H1 (cell line): Measurements from ENCODE around the gene KCNQ1. TPM values are rescaled to one million over a fixed set of nuclear protein-coding genes. Genes with fewer than 3 reads are reported as not detected.

Experiments used
- CTCF ChIA-PET: fragments of 300-600 bp; sonication (Branson Sonifier 250); formaldehyde crosslinking; loops from one replicate; lab custom pipeline; 2021; ENCODE audit not compliant: partially characterized antibody; lab: Charles Lee
- POLR2A ChIA-PET: fragments of 300-600 bp; sonication (Branson Sonifier 250); formaldehyde crosslinking; loops from one replicate; lab custom pipeline; 2021; ENCODE audit warnings: inconsistent platforms; ENCODE audit not compliant: partially characterized antibody; lab: Charles Lee
- DNase-seq, 2 experiments: peaks; one replicate each; pipeline versions ENCODE4 v3.0.0 to v3.0.0-alpha.2; 2010 to 2022; ENCODE audit warnings: low spot score in 2 of 2, low read depth in 1 of 2, mixed read lengths in 1 of 2
- FAIRE-seq: peaks from 2 replicates; lab custom pipeline; 2011; peaks lifted over from hg19 to GRCh38; lab: Jason Lieb, UNC
- H2AFZ ChIP-seq: 2 replicates; pipeline ENCODE4 v1.8.1; 2012; ENCODE audit warnings: low read length, inconsistent platforms
- H2AK5ac ChIP-seq: 2 replicates; pipeline ENCODE4 v1.6.1; 2013; ENCODE audit warnings: low read depth, low read length
- H2BK120ac ChIP-seq: replicated peaks from 2 replicates; pipeline ENCODE3; 2013; ENCODE audit warnings: low read depth, low read length, inconsistent platforms
- H2BK12ac ChIP-seq: 2 replicates; pipeline ENCODE4 v1.6.1; 2013; ENCODE audit warnings: low read depth, low read length
- H2BK15ac ChIP-seq: 2 replicates; pipeline ENCODE4 v1.6.1; 2013; ENCODE audit warnings: low read length
- H2BK20ac ChIP-seq: 2 replicates; pipeline ENCODE4 v1.6.1; 2013; ENCODE audit warnings: low read length
- H2BK5ac ChIP-seq: 2 replicates; pipeline ENCODE4 v1.6.1; 2013; ENCODE audit warnings: low read depth, low read length
- H3K14ac ChIP-seq: 2 replicates; pipeline ENCODE4 v1.6.1; 2013; ENCODE audit warnings: inconsistent platforms; ENCODE audit not compliant: insufficient read length
- H3K18ac ChIP-seq: 2 replicates; pipeline ENCODE4 v1.6.1; 2013; ENCODE audit warnings: low read length; ENCODE audit errors: extremely low read depth
- H3K23ac ChIP-seq: 2 replicates; pipeline ENCODE4 v1.6.1; 2013; ENCODE audit warnings: inconsistent platforms; ENCODE audit not compliant: insufficient read length
- H3K23me2 ChIP-seq: 2 replicates; pipeline ENCODE4 v1.6.1; 2013; ENCODE audit warnings: low read depth, low read length
- H3K27ac ChIP-seq: 2 replicates; pipeline ENCODE4 v1.6.1; 2011; ENCODE audit warnings: low read depth, low read length, inconsistent platforms
- H3K27me3 ChIP-seq, 4 experiments: replicated peaks in 1 of 4; 1 replicate in 1 of 4; 2 replicates in 3 of 4; pipeline versions ENCODE4 v1.6.1 to v1.8.1; 2011 to 2013; ENCODE audit warnings: low read length in 3 of 4, mild to moderate bottlenecking in 3 of 4, inconsistent platforms in 2 of 4, mixed read lengths in 2 of 4, moderate library complexity in 1 of 4; ENCODE audit not compliant: control insufficient read depth in 3 of 4, insufficient read depth in 3 of 4; ENCODE audit errors: extremely low read depth in 1 of 4
- H3K36me3 ChIP-seq, 4 experiments: 2 replicates each; pipeline versions ENCODE4 v1.6.1 to v1.8.1; 2011 to 2013; ENCODE audit warnings: mild to moderate bottlenecking in 4 of 4, low read length in 3 of 4, moderate library complexity in 2 of 4, control low read depth in 1 of 4, inconsistent platforms in 1 of 4; ENCODE audit not compliant: insufficient read depth in 4 of 4, control insufficient read depth in 2 of 4
- H3K4ac ChIP-seq: replicated peaks from 2 replicates; pipeline ENCODE3; 2013; ENCODE audit warnings: low read length, low read depth, mixed read lengths, inconsistent platforms; ENCODE audit not compliant: insufficient read length
- H3K4me1 ChIP-seq, 4 experiments: replicated peaks in 1 of 4; 1 replicate in 1 of 4; 2 replicates in 3 of 4; pipeline versions ENCODE4 v1.6.1 to v1.8.1; 2011 to 2013; ENCODE audit warnings: low read length in 3 of 4, inconsistent platforms in 2 of 4, mixed read lengths in 1 of 4; ENCODE audit not compliant: insufficient read depth in 4 of 4, control insufficient read depth in 3 of 4
- H3K4me2 ChIP-seq, 2 experiments: 2 replicates each; pipeline versions ENCODE4 v1.6.1 to v1.8.1; 2011 to 2013; ENCODE audit warnings: low read depth in 2 of 2, low read length in 2 of 2, control low read depth in 1 of 2, inconsistent platforms in 1 of 2, mild to moderate bottlenecking in 1 of 2; ENCODE audit not compliant: insufficient read depth in 1 of 2
- H3K4me3 ChIP-seq, 4 experiments: fragments of 200-600, 300-600 bp in 1 of 4; sonication (generic), shearing (Covaris generic), sonication (Bioruptor Twin) in 1 of 4; 2 replicates each; pipeline versions ENCODE4 v1.5.1 to v1.8.1; 2011 to 2016; ENCODE audit warnings: low read length in 4 of 4, low read depth in 3 of 4, control low read depth in 2 of 4, inconsistent platforms in 2 of 4, mild to moderate bottlenecking in 2 of 4, mixed read lengths in 1 of 4, moderate library complexity in 1 of 4; ENCODE audit not compliant: insufficient read depth in 2 of 4; ENCODE audit errors: extremely low read depth in 1 of 4
- H3K56ac ChIP-seq: replicated peaks from 2 replicates; pipeline ENCODE3; 2013; ENCODE audit warnings: low read depth, mild to moderate bottlenecking, mixed read lengths, low read length, inconsistent platforms; ENCODE audit not compliant: insufficient read length
- H3K79me1 ChIP-seq: 2 replicates; pipeline ENCODE4 v1.6.1; 2013; ENCODE audit warnings: low read depth, low read length, control low read depth
- H3K79me2 ChIP-seq, 2 experiments: 2 replicates each; pipeline versions ENCODE4 v1.6.1 to v1.8.1; 2012 to 2013; ENCODE audit warnings: low read length in 2 of 2, mild to moderate bottlenecking in 2 of 2, inconsistent platforms in 1 of 2; ENCODE audit not compliant: insufficient read depth in 2 of 2, control insufficient read depth in 1 of 2
- H3K9ac ChIP-seq, 4 experiments: replicated peaks in 1 of 4; 1 replicate in 1 of 4; 2 replicates in 3 of 4; pipeline versions ENCODE4 v1.6.1 to v1.8.1; 2011 to 2013; ENCODE audit warnings: low read depth in 3 of 4, low read length in 3 of 4, control low read depth in 2 of 4, mild to moderate bottlenecking in 2 of 4, moderate library complexity in 2 of 4, inconsistent platforms in 1 of 4; ENCODE audit errors: extremely low read depth in 1 of 4
- H3K9me3 ChIP-seq, 2 experiments: 2 replicates each; pipeline versions ENCODE4 v1.6.1 to v1.8.1; 2012 to 2013; ENCODE audit warnings: mild to moderate bottlenecking in 2 of 2, moderate library complexity in 2 of 2, control low read depth in 1 of 2, inconsistent platforms in 1 of 2, low read depth in 1 of 2, low read length in 1 of 2, mixed read lengths in 1 of 2; ENCODE audit not compliant: insufficient read depth in 2 of 2
- H4K20me1 ChIP-seq, 2 experiments: replicated peaks in 1 of 2; 2 replicates each; pipeline versions ENCODE3 to v1.8.1; 2011 to 2013; ENCODE audit warnings: inconsistent platforms in 2 of 2, low read length in 2 of 2, mild to moderate bottlenecking in 1 of 2; ENCODE audit not compliant: insufficient read depth in 2 of 2, control insufficient read depth in 1 of 2
- H4K5ac ChIP-seq: 2 replicates; pipeline ENCODE4 v1.6.1; 2013; ENCODE audit warnings: low read length, low read depth, mixed read lengths, inconsistent platforms; ENCODE audit not compliant: insufficient read length
- H4K8ac ChIP-seq: 2 replicates; pipeline ENCODE4 v1.8.0; 2013; ENCODE audit warnings: mild to moderate bottlenecking, moderate library complexity, low read length, inconsistent platforms; ENCODE audit not compliant: insufficient read depth; ENCODE audit errors: extremely low read depth
- H4K91ac ChIP-seq: replicated peaks from 2 replicates; pipeline ENCODE3; 2013; ENCODE audit warnings: low read length, mixed read lengths, inconsistent platforms; ENCODE audit not compliant: insufficient read length
- CHD2 ChIP-seq: IDR thresholded peaks from 2 replicates; pipeline ENCODE4 v1.6.1; 2012; ENCODE audit warnings: low read length, improper control_type of control experiment
- FOSL1 ChIP-seq: IDR thresholded peaks from 2 replicates; pipeline ENCODE4 v1.6.1; 2011; ENCODE audit warnings: mild to moderate bottlenecking, low read depth, low read length, moderate library complexity; ENCODE audit not compliant: insufficient read depth
- KDM4A ChIP-seq: IDR thresholded peaks from one replicate; pipeline ENCODE4 v1.7.1; 2012; ENCODE audit warnings: low read depth, mild to moderate bottlenecking, moderate library complexity, low read length, inconsistent platforms; ENCODE audit not compliant: severe bottlenecking
- MAFK ChIP-seq: IDR thresholded peaks from 2 replicates; pipeline ENCODE4 v1.6.1; 2012; ENCODE audit warnings: low read depth, mild to moderate bottlenecking, improper control_type of control experiment, low read length
- RAD21 ChIP-seq, 2 experiments: IDR thresholded peaks in 1 of 2; conservative IDR thresholded peaks in 1 of 2; 2 replicates each; pipeline ENCODE4 v1.6.1; 2011; ENCODE audit warnings: low read depth in 2 of 2, low read length in 2 of 2, improper control_type of control experiment in 1 of 2, inconsistent platforms in 1 of 2, mild to moderate bottlenecking in 1 of 2, moderate library complexity in 1 of 2
- WGBS, 2 experiments: shearing (Covaris generic) in 1 of 2; methylation state at CpG; one replicate each; pipeline versions ENCODE4 v1.1.6 to v1.1.7; 2013 to 2015; ENCODE audit warnings: low lambda C conversion rate in 2 of 2, mixed read lengths in 2 of 2, inconsistent platforms in 1 of 2, low coverage in 1 of 2, missing lambda C conversion rate in 1 of 2; ENCODE audit not compliant: insufficient replicate concordance in 2 of 2, insufficient coverage in 1 of 2, insufficient read length in 1 of 2; ENCODE audit errors: extremely low coverage in 1 of 2, missing lambda C conversion rate in 1 of 2; 5-methylcytosine and 5-hydroxymethylcytosine counted together
- polyA plus RNA-seq, 7 experiments: library from polyadenylated mRNA; depleted of rRNA in 3 of 7; stranded (reverse) in 5 of 7; unstranded in 2 of 7; fragments of >200 nt in 5 of 7; fragments of 200-250 nt in 2 of 7; gene quantifications; 1 replicate in 5 of 7; 2 replicates in 1 of 7; 4 replicates in 1 of 7; pipeline versions ENCODE4 v1.2.1 to v1.2.3, GENCODE V29; 2011 to 2013; ENCODE audit warnings: missing spikeins in 2 of 7, mixed read lengths in 2 of 7
- total RNA-seq: library from RNA; stranded (reverse); fragmentation: NEBNext Ultra II Directional; extraction: Animal tissue kit (Norgen Biotek cat#: 25700); gene quantifications from 2 replicates; pipeline ENCODE4 v1.2.1, GENCODE V29; 2021

KCNQ1 gene
- total and polyA plus RNA-seq, 2 of the 8 experiments (the other 6 are each of a cell fraction or from before 2014, with no cell fraction given), result 1.9 to 2.0 TPM

DNA sequence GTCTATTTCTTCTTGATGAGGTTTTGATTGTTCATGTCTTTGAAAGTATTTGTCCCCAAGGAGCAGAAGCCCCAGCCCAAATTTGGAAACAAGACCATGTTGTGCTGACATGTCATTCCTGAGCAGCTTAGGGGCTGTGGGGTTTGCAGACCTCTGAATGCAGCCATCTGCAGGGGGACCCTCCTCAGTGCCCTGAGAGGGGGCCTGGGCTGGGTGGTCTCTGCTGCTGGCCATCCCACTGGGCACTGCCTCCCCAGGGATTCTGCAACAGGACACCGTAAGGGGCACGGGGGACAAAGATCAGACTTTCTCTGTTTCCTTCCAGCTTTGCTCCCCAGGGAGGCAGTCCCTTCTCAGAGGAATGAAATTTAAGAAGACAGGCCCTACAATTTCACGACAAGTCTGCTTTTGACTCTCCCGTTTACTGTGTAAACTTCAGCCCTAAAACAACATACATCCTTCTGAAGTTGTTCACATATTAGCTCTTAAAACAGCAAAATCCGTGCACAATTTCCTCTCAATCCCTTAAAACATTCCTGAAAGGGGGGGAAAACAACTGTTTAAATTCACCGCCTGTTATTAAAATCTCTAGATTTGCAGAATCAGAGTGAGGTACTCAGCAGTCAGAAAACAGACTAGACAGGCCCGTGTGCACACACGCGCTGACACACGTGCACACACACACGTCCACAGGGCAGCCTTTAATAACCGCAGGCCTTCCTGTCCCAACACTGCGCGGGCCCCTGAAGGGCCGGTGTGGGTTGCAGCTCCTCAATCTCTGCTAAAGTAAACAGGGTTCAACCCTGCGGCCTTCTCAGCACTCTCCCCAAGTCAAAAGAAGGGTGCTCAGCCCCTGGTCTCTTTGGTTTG is 109.8 kb downstream of the KCNQ1 start:
- FAIRE-seq, result no peak
- H2AFZ ChIP-seq, result no peak overlapping the region
- TF ChIP-seq MAFK (no peak), CHD2 (no peak), KDM4A (no peak), RAD21 (IDR thresholded peaks at IDR 0.05 in 1 of 2, conservative IDR thresholded peaks at IDR 0.05 in 1 of 2; ENCODE audit: low read depth in 2 of 2, low read length in 2 of 2) (no peak), FOSL1 (no peak)

More for the DNA sequence above, 109.8 kb downstream of the KCNQ1 start:
- no peak overlapping the region for H3K23ac ChIP-seq
- no peak overlapping the region for H3K4me3 ChIP-seq
- DNase-seq, result no peak
- no peak overlapping the region for H3K14ac ChIP-seq
- no peaks in the 10 kb centered on the region for H3K36me3 ChIP-seq
- no peak overlapping the region for H3K18ac ChIP-seq
- H3K79me2 ChIP-seq, result no peaks in the 10 kb centered on the region
- peaks cover 13 to 85% (median 48%) of the 10 kb centered on the region in 4 experiments for H3K27me3 ChIP-seq
- H2BK20ac ChIP-seq, result no peak overlapping the region
- H2BK12ac ChIP-seq, result no peak overlapping the region
- no peak overlapping the region for H3K4me2 ChIP-seq
- ChIA-PET POLR2A (interaction anchor here (1.0 kb wide), 1 partner anchor 15 kb away, joined by 3 read pairs; no protein-coding TSS in a partner anchor), CTCF (interaction anchor here (1.0 to 2.4 kb wide), 12 partner anchors 15 to 361 kb away, joined by 3 to 11 read pairs (median 4); no protein-coding TSS in a partner anchor)
- no peak overlapping the region for H2AK5ac ChIP-seq
- H2BK5ac ChIP-seq, result no peak overlapping the region
- no peak overlapping the region for H4K91ac ChIP-seq
- no peak overlapping the region for H4K5ac ChIP-seq
- 91% methylated on average over 16 of the region's 16 CpGs; no CpG with 5 or more reads in 1 of the 2 experiments for WGBS, 2 experiments
- no peaks in the 10 kb centered on the region for H3K4me1 ChIP-seq
- no peak overlapping the region for H3K56ac ChIP-seq
- H4K8ac ChIP-seq, result no peak overlapping the region
- no peak overlapping the region for H2BK120ac ChIP-seq
- no peak overlapping the region for H3K27ac ChIP-seq
- peaks cover 0 to 3% of the 10 kb centered on the region in 2 experiments; a peak in 2 of 4 replicates for H3K9me3 ChIP-seq
- H3K9ac ChIP-seq, result no peak overlapping the region
- H3K79me1 ChIP-seq, result no peaks in the 10 kb centered on the region
- H3K23me2 ChIP-seq, result no peaks in the 10 kb centered on the region
- H3K4ac ChIP-seq, result no peak overlapping the region
- H4K20me1 ChIP-seq, result peaks cover 0 to 4% of the 10 kb centered on the region in 2 experiments
- H2BK15ac ChIP-seq, result no peak overlapping the region
